Measurements from ENCODE around the gene GLS. TPM values are rescaled to one million over a fixed set of nuclear protein-coding genes. Genes with fewer than 3 reads are reported as not detected.

The GLS gene
- total RNA-seq, 2 experiments from 2014 or later, result 218 to 227 TPM

GRCh38 chr2:190947141-190947540, 66.5 kb downstream of the GLS start:
- ATAC-seq, result no peak

DNA sequence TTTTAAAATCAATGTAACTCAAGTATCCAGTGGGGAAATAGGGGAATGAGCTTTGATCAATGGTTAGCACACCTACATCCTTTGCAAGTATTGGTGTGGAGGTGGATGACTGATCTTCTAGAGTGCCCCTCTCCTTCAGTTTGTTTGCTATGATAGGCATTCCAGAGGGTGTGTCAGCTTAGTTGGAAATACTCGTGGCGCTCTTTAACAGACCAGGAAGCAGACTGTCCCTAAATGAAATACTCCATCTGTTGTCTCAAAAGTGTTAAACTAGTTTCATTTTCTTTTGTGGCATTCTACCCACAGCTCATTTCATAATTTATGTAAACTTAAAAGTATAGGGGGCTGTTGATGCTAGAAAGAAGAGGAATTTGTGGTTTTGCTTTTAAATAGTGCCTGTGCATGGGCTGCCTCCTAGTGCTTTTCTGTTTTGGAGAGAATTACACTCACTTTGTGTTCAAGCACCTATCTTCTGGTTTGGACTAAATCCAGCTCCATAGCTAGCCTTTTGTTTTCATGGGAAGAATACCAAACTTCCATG, 67.2 kb downstream of the GLS start:
- Mint-ChIP-seq H3K4me1 (ENCODE audit: low read depth) (peaks cover 22% of the 10 kb centered on the region), H3K9me3 (no peaks in the 10 kb centered on the region), H3K27ac (peak overlapping the region; percentile 70), H3K27me3 (no peaks in the 10 kb centered on the region), H3K36me3 (ENCODE audit: low read depth) (no peaks in the 10 kb centered on the region), H3K4me3 (no peak overlapping the region)
- intact Hi-C loops (cut with micrococcal nuclease), result loop anchor here (5.0 to 10.0 kb wide), 2 partner anchors 95 to 163 kb away; no protein-coding TSS in a partner anchor
- POLR2A ChIA-PET, result interaction anchor here (0.7 to 4.3 kb wide), 5 partner anchors 10 to 67 kb away, joined by 3 to 16 read pairs (median 4); partner anchors contain the start of gene GLS
- CTCF ChIA-PET, result interaction anchor here (0.5 to 3.8 kb wide), 39 partner anchors 9 to 303 kb away, joined by 3 to 29 read pairs (median 4); no protein-coding TSS in a partner anchor
- TF ChIP-seq, protein P1, sequence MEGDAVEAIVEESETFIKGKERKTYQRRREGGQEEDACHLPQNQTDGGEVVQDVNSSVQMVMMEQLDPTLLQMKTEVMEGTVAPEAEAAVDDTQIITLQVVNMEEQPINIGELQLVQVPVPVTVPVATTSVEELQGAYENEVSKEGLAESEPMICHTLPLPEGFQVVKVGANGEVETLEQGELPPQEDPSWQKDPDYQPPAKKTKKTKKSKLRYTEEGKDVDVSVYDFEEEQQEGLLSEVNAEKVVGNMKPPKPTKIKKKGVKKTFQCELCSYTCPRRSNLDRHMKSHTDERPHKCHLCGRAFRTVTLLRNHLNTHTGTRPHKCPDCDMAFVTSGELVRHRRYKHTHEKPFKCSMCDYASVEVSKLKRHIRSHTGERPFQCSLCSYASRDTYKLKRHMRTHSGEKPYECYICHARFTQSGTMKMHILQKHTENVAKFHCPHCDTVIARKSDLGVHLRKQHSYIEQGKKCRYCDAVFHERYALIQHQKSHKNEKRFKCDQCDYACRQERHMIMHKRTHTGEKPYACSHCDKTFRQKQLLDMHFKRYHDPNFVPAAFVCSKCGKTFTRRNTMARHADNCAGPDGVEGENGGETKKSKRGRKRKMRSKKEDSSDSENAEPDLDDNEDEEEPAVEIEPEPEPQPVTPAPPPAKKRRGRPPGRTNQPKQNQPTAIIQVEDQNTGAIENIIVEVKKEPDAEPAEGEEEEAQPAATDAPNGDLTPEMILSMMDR (IDR thresholded peaks at IDR 0.05), result no peak
- ATAC-seq, result peak; percentile 81
- DNase-seq, result peak; percentile 36

More at GRCh38 chr2:190947141-190947540, 66.5 kb downstream of the GLS start:
- Mint-ChIP-seq H3K27me3 (no peaks in the 10 kb centered on the region), H3K4me1 (ENCODE audit: low read depth) (peaks cover 19% of the 10 kb centered on the region), H3K36me3 (ENCODE audit: low read depth) (no peaks in the 10 kb centered on the region), H3K27ac (peak overlapping the region; percentile 3), H3K9me3 (no peaks in the 10 kb centered on the region), H3K4me3 (no peak overlapping the region)
- POLR2A ChIA-PET, result interaction anchor here (0.7 to 4.3 kb wide), 7 partner anchors 11 to 166 kb away, joined by 3 to 16 read pairs (median 3); partner anchors contain the start of gene GLS
- DNase-seq, result no peak
- TF ChIP-seq, protein P1 (IDR thresholded peaks at IDR 0.05), result no peak
- intact Hi-C loops (cut with micrococcal nuclease), result loop anchor here (5.0 to 10.0 kb wide), 2 partner anchors 95 to 162 kb away; no protein-coding TSS in a partner anchor
- CTCF ChIA-PET, result interaction anchor here (0.5 to 3.8 kb wide), 34 partner anchors 8 to 302 kb away, joined by 3 to 29 read pairs (median 4); no protein-coding TSS in a partner anchor

GRCh38 chr2:190948671-190949070, 68.0 kb downstream of the GLS start:
- Mint-ChIP-seq H3K9me3 (no peaks in the 10 kb centered on the region), H3K4me1 (ENCODE audit: low read depth) (peaks cover 22% of the 10 kb centered on the region), H3K27ac (no peak overlapping the region), H3K4me3 (no peak overlapping the region), H3K27me3 (no peaks in the 10 kb centered on the region), H3K36me3 (ENCODE audit: low read depth) (no peaks in the 10 kb centered on the region)
- ATAC-seq, result peak; percentile 48
- CTCF ChIA-PET, result interaction anchor here (0.6 to 3.8 kb wide), 20 partner anchors 8 to 304 kb away, joined by 3 to 29 read pairs (median 4); no protein-coding TSS in a partner anchor
- POLR2A ChIA-PET, result interaction anchor here (1.3 to 4.3 kb wide), 2 partner anchors 25 to 68 kb away, joined by 3 to 16 read pairs; partner anchors contain the start of gene GLS
- TF ChIP-seq, protein P1 (IDR thresholded peaks at IDR 0.05), result no peak
- DNase-seq, result peak; percentile 29
- intact Hi-C loops (cut with micrococcal nuclease), result loop anchor here (5.0 to 10.0 kb wide), 2 partner anchors 96 to 164 kb away; no protein-coding TSS in a partner anchor

- ATAC-seq, result no peak
- CTCF ChIA-PET, result interaction anchor here (0.7 to 2.3 kb wide), 4 partner anchors 13 to 169 kb away, joined by 3 to 6 read pairs (median 4); no protein-coding TSS in a partner anchor
- Mint-ChIP-seq H3K27ac (no peak overlapping the region), H3K27me3 (no peaks in the 10 kb centered on the region), H3K9me3 (no peaks in the 10 kb centered on the region), H3K4me1 (ENCODE audit: low read depth) (peaks cover 22% of the 10 kb centered on the region), H3K4me3 (no peak overlapping the region), H3K36me3 (ENCODE audit: low read depth) (peaks cover 3% of the 10 kb centered on the region)
- intact Hi-C loops (cut with micrococcal nuclease), result no loop called here
- POLR2A ChIA-PET, result interaction anchor here (1.0 to 1.2 kb wide), 2 partner anchors 13 to 69 kb away, joined by 3 to 5 read pairs; no protein-coding TSS in a partner anchor
- no peak for DNase-seq
- TF ChIP-seq, protein P1 (IDR thresholded peaks at IDR 0.05), result no peak
Measured at GRCh38 chr2:190950566-190950991, 70.0 kb downstream of the GLS start.

GRCh38 chr2:190953257-190953656, 72.6 kb downstream of the GLS start:
- ChIA-PET CTCF (no interaction called here), POLR2A (interaction anchor here (1.1 kb wide), 1 partner anchor 11 kb away, joined by 4 read pairs; no protein-coding TSS in a partner anchor)
- Mint-ChIP-seq H3K9me3 (peaks cover 10% of the 10 kb centered on the region), H3K27me3 (no peaks in the 10 kb centered on the region), H3K4me3 (no peak overlapping the region), H3K27ac (no peak overlapping the region), H3K36me3 (ENCODE audit: low read depth) (peaks cover 24% of the 10 kb centered on the region), H3K4me1 (ENCODE audit: low read depth) (peaks cover 7% of the 10 kb centered on the region)
- DNase-seq, result no peak
- ATAC-seq, result no peak
- intact Hi-C loops (cut with micrococcal nuclease), result no loop called here
- TF ChIP-seq, protein P1 (IDR thresholded peaks at IDR 0.05), result no peak
